HG03108 (cell line): Measurements from ENCODE around the gene CDK14.

Experiments
- ATAC-seq: cut with Tn5 transposase; IDR thresholded peaks from one replicate; pipeline ENCODE4 v1.9.1; 2021; ENCODE audit warnings: moderate library complexity; ENCODE audit not compliant: unreplicated experiment

CDK14 gene

DNA sequence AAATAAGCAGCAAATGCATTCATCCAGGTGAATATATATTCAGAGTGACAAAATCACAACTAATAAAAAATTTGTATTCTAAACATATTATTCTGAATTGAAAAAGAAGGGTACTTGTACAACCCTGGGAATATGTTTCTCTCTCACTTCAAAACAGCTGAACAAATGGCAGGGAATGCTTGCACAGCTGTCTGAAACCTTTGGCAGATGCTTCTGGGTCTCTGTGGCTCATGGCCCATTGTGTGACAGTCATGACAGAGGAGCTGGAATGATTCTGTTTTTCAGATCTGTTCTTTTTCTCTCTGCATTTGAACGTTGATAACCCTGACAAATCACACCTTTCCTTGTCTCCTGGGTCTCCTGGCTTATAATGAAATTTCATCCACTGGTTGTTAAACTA, 392.4 kb downstream of the CDK14 start:
- no peak for ATAC-seq

DNA sequence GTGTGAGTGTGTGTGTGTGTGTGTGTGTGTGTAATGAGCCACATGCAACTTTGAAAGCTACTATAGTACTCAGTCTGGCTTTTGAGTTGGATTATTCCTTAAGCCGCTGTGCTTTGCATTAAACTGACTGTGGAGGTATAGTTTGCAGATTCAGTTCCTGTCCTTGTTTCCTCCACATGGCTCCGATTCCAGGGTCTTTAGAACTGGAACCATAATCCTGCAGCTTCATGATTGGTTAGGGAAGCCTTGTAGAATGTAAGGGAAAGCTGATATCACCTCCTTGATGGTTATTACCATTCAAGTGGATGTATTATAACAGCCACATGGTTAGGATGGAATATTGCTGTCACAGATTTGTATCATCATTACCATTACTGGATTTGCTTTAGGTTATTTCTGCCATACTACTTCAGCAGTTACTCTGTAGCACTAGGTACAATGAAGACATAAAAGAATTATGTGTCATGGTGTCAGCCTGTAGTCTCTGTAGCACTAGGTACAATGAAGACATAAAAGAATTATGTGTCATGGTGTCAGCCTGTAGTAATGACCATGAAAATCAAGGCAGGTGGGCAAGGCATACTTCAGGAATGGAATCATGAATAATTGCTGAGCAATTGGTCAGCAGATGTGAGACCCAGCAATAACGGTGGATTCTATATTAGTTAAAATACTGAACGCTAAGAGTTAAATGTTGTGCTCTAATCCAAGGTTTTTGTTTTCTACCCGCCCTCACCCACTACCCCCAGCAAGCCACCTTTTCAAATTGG, 393.1 kb downstream of the CDK14 start:
- no peak for ATAC-seq

DNA sequence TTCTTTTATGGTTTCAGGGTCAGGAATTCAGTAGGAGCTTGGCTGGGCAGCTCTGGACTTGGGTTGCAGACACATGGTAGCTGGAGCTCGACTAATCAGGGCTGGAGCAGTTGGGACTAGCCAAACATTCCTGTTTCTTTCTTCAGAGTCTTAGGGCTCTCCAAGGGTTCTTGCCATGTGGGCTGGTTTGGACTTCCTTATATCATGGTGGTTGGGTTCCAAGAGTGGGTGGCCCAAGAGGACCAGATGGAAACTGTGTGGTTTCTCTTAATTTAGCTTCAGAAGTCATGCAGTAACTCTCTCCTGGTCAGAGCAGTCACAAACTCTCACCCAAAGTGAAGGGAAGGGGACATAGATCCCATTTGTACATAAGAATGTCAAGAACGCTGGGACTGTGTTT, 398.0 kb downstream of the CDK14 start:
- no peak for ATAC-seq

DNA sequence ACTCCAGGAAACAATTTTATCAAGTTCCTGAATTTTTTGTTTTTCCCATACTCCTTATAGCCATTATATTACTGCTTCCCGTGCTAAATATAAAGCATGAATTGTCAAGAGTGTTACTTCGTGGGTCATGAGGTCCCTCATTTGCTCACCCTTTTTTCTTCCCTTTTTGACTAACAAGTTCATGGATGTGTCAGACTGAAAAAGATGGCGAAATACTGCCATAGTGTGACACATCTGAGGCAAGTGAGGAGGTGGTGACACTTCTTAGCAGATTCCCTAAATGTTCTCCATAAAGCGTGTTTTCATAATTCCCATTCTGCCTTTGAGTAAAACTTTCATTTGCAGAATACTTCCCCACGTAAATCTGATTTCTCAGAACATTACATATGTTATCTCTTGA, 398.5 kb downstream of the CDK14 start:
- ATAC-seq: no peak

DNA sequence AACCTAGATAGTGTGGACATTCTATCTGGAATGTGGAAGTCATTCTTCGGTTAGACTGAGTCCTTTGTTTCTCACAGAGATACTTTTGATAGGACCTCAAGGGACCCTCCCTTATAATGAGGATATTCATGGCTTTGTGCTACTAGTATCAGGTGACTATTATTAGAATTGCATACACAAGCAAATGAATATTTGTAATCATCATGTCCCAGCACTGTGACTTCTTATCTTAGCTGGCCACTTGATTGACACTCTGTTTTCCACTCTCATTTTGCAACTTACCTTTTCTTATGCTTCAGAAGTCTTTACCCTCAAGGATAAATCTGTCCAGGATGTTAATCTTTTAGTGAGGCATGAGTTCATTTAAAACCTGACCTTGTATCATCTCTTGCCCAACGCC, 399.9 kb downstream of the CDK14 start:
- ATAC-seq: no peak

DNA sequence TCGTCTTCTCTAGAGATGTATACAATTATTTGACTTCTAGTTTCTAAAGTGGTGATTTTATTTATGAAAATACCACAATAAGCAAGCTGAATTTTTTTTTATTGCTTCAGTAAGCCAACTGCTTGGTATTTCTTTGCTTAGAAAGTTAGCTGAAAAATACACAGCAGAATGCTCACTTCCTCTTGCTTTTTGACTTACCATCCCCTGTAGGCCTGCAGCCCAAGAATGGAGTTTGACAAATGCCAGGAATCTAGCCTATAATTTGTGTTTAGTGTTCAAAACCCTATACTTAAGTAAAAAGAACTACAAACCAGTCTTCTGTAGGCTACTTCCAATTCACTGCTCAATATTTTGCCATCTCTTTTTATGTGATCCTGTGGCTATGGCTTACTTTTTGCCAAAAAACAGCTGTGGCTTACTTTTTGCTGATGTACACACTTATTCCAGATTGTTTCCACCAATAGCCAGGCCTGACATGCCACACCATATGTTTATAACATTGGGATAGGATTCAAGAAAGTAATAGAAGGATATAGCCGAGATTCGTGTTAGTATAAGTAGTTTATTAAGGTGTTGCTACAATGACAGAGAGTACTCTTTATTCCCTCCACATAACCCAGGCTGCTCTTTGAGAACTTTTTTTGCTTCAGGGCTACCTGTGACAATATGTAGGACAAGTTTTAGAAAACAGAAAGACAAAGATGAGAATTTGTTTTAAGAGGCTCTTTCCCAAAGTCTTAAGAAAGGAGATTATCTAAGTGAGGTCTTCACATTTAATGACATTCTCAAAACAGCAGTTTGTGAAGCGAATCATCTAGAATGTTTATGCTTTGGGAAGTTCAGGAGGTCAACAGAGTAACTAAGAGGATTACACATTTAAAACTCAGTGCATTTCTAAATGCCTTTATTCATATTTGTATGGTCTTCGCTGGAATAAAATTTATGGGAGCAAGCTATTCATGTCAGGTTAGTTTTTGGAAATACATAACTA, 404.2 kb downstream of the CDK14 start:
- no peak for ATAC-seq

DNA sequence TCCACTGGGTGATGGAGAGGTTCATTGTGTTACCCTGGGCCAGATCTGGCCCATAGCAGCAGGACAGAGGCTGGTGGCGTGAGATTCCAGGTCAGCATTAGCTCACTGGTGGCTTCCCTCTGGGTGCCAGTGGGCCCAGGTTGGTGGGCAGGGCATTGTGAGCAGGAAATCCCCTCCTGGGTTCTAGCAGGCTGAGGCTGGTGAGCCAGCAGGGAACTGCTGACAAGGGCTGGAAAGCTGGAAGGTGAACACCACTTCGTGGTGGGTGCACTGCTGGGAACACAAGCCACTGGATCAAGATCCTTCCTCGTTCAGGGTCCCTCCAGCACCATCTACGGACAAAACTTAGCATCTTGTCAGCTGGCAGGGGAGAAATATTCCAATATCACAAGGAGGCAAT, 408.9 kb downstream of the CDK14 start:
- ATAC-seq: no peak

DNA sequence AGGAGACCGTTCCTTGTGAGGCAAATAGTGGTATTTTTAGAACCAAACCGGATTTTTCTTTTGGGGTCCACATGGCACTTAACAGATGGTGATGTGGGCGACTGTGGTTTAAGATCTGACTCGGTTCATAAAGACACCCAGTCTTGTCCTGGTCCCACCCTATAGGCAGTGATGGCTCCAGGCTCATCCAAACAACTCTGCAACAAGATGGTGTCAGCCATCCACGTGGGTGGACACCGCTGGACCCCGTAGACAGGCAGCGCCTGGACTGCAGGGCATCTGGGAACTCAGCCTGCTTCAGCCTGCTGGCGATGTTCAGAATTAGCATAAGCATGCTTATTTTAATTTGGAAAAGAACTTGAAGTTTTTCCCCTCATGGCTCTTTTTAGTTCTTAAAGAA, 409.7 kb downstream of the CDK14 start:
- no peak for ATAC-seq

DNA sequence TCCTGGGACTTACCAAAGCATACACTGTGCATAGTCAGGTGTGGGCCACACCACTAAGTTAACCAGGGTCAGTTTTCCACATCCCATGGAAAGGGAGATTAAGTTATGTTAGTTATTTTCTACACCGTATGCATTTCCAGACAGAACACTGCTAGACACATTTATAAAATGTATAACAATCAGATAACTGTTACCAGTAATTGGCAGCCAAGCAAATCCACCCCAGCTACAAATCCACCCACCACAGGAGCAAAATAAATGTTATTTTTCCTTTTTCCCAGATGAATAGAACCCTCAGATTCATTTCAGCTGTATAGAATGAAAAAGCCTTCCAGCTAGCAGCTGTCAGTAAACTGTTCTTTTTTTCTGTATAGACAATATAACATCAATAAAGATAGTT, 411.2 kb downstream of the CDK14 start:
- no peak for ATAC-seq

DNA sequence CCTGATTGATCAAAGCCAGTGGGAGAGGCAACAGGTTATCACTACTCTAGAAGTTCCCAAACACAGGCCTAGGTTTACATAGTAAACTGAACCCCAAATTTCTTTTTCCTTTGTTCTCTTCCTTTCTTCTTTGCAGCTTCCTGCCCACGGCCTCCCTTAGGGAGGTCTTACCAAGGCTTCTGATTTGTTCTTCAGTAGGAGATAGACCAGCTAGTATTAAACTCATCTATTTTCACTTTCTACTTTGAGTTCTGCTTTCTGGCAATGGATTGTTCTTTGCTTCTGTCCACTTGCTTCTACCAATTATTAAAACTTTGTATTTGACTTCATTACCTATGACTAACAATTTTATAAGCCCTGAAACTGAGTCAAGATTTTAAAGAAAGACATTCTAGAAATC, 417.0 kb downstream of the CDK14 start:
- no peak for ATAC-seq

DNA sequence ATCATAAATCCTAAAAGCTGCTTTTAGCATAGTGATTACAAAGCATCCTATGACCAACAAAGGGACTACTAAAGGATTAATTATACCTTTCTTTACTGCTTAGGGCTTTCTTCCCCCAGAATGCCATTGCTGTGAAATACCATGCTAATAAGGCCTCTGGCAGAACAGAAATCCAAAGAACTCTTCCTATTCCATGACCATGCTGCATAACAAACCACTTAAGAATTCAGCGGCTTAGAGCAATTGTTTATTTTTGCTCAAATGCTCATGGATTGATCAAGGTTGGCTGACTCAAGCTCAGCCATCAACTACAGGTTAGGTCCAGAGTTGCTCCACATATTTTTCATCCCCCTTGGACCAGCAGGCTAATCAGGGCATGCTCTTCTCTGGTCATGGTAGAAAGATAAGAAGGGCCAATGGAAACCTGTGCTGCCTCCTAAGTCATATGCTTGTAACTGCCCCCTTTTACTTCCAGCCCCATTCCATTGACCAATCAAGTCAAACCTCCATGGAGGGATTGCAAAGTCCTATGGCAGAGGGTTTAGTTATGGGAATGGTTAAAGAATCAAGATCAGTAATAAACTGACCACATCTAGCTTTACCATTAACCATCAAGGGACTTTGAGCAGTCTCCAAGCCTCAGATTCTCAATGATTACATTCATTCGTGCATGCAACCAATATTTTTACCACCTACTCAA, 423.7 kb downstream of the CDK14 start:
- ATAC-seq: no peak

DNA sequence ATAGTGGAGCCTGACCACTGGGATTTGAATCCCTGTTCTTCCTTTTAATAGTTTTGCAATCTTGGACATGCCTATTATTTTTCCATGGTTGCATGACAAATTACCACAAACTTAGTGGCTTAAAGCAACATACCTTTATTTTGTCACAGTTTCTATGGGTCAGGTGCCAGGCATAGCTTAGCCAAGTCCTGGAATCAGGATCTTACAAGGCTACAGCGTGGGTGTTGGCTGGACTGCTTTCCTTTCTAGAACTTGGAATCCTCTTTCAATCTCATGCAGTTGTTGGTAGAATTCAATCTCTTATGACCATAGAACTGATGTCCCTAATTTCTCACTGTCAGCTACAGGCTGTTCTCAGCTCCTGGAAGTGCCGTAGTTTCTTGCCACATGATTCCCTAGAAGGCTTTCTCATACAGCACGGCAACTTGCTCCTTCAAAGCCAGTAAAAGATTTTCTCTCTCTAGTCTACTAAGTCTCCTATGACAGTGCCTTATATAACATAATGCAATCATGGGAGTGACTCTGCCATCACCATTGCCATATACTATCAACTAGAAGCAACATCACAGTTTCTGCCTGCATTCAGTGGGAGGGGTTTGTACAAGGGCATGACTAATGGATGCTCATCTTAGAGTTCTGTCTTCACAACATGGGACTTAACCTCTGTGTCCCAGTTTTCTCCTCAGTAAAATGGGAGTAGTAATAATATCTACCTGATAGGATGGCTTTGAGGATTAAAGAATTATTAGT, 424.7 kb downstream of the CDK14 start:
- no peak for ATAC-seq

DNA sequence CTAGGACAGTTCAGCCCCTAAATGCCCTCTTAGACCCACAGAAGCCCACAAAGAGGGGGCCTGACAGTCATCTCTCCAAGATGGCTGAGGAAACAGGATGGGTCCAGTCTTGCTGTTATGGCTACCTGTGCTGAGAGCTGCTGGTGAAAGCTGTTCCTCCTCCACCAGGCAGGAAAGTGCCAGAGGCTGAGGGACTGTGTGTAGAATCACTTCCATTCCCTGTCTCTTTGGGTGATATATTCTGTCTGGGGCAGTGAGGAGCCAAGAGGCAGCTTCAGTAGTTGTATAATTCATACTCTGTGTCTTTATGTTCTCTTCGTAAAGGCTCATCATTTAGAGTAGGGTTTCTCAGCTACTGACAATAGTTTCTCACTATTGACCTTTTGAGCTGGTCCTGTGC, 425.8 kb downstream of the CDK14 start:
- no peak for ATAC-seq

DNA sequence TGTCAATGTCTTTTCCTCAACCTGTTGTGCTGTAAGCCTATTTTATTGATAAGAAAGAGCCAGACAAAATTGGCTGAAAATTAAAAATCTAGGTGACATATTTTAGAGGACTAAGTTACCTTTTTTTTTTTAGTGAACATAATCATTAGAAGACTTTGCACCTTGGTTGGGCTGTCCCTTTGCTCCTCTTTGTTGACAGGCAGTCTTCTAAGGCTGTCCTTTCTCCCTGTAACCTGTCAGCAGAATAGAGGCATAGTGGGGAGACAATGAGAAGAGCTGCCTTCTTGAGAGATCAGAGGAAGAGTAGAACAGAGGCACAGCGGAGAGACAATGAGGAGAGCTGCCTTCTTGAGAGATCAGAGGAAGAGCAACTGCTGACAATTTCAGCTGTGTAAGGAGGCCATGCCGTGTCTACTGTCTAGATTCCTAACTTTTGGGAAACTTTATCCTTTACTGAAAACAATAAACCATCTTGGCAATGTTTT, 429.8 kb downstream of the CDK14 start:
- ATAC-seq: no peak

DNA sequence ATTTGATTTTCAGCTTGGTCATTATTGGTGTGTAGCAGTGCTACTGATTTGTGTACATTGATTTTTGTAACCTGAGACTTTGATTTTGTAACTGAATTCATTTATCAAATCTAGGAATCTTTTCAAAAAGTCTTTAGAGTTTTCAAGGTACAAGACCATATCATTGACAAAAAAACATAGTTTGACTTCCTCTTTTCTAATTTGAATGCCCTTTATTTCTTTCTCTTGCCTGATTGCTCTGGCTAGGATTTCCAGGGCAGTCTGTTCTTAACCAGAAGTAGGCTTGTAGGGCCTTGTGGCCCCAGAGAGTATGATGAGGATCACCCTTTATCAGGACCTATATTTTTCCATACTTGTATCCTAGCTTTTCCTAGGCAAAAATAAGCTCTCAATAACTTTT, 433.6 kb downstream of the CDK14 start:
- ATAC-seq: no peak

DNA sequence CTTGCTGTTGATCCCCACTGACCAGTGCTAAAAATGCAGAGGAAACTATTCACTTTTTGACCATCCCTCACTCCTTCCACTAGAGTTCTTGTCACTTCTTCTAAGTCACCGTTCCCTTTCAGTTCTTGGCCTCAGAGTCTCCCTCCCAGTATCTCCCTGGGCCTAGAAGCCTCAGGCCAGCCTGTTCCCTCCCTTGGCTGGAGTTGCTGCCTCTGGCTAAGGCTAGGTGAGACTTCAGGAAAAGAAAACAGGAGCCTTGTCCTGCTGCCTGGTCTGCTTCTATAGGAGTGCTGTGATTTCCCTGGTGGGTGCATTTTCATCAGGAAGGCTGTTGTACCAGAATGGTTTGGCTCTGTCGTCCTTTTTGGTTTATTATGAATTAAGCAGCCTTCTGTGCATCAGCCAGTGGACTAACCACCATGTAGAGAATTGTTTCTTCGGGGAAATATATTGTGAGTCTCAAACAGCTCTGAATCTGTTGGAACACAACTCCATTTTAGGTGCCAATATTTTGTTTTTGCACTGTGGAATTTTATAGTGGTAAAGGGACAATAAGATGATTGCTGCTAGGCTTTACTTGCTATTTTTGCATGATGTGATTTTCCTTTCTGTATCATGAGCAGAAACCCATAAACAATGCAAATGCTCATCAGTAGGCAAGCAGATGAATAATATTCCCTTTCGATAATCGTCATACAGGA, 434.7 kb downstream of the CDK14 start:
- no peak for ATAC-seq

DNA sequence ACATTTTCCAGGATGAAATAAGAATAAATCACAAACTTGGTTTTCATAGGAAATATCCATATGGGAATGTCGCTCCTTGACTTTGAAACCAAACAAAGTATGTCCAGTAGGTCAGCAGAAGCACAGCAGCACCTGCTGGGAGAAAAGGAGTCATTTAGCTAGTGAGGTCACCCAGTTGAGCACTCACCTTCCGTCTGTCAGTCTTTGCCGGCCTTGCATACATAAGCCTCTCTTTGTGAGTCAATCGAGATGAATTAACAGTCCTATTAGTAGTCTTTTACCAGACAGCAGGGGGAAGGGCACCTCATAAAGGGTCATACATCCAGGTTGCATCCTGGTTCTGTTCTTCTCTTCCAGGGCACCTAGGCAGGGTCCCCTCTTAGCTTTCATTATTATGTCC, 435.6 kb downstream of the CDK14 start:
- ATAC-seq: no peak

DNA sequence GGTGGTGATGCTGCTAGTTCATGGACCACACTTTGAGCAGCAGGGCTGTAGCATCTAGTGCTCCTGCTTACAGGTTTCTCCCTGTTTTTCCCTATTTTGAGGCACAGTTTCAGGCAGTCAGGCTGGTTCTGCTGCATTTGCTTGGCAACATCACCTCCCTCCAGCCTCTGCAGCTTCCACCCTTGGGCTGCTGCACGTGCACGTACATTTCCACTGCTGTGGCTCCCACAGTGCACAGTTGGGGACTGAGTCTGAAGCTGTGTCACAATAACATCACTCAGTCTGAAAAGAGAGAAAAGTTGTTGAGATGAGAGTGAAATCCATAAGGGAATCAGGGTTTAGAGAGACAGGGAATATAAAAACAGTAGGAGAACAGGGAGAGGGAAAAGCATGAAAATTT, 437.5 kb downstream of the CDK14 start:
- ATAC-seq: no peak

DNA sequence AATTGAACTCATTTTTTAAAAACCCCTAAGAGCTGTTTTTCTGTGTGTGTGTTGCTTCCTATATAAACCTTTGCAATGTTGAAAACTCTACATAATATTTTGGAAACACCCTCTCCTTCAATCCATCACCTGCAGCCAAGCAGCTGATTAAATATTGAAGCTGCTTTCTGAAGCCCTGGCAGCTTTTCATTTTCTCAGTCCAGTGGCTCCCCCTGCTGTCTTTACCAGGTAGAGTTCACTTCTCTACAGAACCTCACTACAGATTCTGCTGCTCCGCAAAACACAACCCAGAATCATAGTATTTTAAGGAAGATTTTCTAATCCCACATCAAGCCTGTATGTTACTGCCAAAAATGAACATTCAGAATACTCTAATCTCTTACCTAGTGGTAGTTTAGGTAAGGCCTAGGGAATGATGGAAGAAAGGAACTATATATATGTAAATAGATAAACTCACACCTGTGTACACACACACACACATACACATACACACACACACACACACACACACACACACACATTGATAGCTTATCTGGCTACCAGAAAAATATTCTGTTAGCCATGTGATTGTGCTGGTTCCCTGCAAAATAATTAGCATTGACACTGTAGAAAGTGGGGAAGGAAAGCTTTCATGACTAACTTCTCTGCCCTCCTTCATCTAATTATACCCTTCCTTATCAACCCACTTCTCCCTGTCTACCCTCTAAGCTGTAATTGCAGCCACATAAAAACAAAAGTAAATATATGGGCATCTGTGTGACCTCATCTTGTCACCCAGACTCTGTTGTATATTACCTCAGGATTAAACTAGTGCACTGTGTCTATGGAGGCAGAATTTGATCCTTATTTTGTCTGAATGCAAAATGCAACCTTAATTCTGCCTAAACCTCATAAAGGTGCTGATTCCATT, 438.6 kb downstream of the CDK14 start:
- ATAC-seq: no peak
